CD4-positive, alpha-beta T cell treated with Interleukin-15 for 4 hours (primary cell): ENCODE measurements around the gene C11orf71.

ENCODE experiments used
- DNase-seq: peaks from one replicate; pipeline ENCODE4 v3.0.0-alpha.2; 2020; ENCODE audit warnings: low spot score

The C11orf71 gene

DNA sequence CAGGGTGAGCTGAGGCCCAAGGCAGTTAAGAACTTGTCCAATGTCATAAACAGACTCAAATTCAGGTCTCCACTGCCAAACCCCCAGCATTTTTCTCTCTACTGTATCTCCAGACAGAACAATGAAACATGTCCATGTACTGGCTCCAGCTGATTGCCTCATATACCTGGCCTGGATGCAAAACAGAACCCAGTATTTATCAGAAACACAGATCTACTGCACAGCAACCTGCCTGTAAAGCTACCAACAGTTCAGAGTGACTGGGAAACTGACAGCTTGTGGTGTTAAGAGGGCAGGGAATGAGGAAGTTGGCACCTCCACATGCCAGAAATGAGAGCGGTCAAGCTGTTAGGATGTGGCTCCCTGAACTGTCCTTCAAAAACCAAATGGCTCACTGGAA lies 41.6 kb downstream of the C11orf71 start:
- no peak for DNase-seq

DNA sequence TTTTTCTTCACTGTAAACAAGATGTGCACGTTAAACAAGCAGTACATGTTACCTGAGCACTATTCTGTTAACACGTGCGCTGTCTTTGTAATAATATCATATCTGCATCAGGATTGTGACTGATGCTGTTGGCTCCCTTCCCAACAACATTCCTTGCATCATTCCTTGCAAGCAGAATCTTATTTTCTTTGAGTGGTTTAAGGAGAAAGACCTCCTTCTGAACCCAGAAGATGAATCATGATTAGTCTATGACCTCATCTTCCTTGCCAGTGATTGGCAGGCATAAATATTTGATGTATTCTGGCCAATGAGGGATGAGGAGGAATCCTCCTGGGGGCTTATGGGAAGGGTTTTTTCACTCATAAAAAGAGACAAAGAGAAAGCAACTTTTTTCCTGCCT lies 46.2 kb downstream of the C11orf71 start:
- DNase-seq = no peak

DNA sequence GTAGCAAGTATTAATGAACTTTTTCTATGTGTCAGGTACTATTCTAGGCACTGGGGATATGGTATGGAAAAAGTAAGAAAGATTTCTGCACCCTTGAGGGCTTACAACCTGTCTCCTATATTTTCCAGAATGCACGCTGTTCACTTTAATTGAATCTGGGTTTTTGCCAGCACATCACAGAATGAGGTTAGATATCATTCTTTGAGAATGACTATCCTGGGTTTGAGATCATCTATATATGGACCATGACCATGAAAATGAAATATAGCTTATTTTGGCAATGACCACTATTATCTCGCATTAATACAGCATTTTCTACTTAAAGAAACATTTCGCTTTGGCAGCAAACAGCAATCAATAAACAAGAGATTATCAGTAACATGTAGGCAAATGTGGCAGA lies 46.9 kb downstream of the C11orf71 start:
- no peak for DNase-seq

DNA sequence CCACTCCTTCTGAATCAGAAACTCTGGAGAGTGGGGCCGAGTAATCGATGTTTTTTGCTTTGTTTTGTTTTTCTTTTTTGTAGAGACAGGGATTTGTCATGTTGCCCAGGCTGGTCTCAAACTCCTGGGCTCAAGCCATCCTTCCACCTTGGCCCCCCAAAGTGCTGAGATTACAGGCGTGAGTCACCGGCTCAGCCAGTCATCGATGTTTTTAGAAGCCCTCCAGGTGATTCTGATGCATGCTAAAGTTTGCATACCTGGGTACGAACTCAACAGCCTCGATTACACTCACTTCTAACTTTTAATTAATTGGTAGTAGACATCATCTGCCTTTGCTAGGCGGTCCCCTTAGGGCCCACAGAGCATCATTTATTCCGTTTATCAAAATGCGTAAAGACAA lies 50.3 kb downstream of the C11orf71 start:
- no peak for DNase-seq
